Activated T-helper 1 cell treated with anti-CD3 and anti-CD28 coated beads, Interleukin-2, amount 50 U/mL, for 16 hours (primary cell): ENCODE data around the gene C6orf136.

ENCODE experiments used
- DNase-seq, 2 donors: peaks; one replicate each; pipeline ENCODE4 v3.0.0-alpha.2; 2020; ENCODE audit warnings: low read depth in 1 of 2, low spot score in 1 of 2

Gene C6orf136, protein sequence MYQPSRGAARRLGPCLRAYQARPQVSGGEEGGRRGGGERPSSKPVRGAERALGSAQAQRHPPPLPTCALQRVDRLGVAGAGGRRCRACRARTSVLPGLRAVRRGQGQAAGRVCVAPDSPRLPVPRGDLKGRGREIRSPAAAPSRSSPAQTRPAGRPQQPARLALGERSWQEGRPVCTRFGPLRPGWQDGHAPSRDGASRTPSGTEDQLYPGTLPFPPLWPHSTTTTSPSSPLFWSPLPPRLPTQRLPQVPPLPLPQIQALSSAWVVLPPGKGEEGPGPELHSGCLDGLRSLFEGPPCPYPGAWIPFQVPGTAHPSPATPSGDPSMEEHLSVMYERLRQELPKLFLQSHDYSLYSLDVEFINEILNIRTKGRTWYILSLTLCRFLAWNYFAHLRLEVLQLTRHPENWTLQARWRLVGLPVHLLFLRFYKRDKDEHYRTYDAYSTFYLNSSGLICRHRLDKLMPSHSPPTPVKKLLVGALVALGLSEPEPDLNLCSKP

DNA sequence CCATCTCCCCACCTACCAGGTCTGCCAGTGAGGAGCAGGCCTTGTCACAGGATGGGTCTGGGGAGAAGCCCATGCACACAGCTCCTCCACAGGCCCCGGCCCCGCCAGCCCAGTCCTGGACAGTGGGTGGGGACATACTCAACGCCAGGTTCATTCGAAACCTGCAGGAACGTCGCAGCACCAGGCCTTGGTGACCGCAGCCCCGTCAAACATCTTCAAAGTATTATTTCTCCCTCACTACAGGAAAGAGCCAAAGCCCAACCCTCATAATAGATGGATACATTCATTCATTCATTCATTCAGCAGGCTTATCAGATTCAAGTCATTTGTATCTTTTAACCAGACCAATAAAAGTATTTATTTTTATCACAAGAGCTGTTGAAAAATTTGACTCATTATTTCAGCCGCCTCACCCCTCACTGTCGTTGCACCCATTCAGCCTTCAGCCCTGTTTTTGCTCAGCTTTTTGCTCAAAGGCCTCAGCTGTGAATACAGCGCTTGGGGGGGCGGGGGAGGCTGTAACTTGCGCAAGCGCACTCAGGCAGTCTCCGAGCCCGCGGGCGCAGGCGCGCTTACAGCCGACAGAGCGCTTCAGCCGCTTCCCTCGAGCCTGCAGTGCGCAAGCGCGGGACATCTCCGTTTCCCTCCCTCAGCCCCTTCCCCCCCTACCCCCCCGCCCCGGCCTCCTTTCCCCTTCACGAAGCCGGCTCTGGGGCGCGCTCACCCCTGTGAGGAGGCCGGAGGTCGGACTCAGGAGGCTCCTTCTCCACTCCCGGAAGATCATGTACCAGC lies at the start of gene C6orf136:
Gene C6orf136 (plus strand): TSS at position 684 of the 792 bp plus-strand sequence. CDS start 99 bp downstream, at position 783.
- DNase-seq = peak; percentile 83 to 91

- DNase-seq = peak; percentile 59 to 75
These were observed 49.4 kb upstream of the C6orf136 start for GRCh38 chr6:30597315-30598144.

DNA sequence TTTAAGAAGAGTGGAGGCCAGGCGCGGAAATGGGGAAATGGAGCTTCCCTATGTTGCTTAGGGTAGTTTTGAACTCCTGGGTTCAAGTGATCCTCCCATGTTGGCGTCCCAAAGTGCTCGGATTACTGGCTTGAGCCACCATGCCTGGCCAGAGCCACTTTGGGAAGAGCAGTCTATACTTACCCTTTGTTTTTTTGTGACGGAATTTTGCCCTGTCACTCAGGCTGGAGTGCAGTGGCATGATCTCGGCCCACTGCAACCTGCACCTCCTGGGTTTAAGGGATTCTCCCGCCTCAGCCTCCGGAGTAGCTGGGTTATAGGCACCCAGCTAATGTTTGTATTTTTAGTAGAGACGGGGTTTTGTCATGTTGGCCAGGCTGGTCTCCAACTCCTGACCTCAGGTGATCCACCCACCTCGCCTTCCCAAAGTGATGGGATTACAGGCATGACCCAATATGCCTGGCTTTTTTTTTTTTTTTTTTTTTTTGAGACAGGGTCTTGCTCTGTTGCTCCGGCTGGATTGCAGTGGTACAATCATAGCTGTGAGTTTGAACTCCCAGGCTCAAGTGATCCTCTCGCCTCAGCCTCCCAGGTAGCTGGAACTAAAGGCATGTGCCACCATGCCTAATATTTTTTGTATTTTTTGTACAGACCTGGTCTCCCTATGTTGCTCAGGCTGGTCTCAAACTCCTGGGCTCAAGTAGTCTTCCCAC lies 47.9 kb upstream of the C6orf136 start:
- no peak for DNase-seq

DNA sequence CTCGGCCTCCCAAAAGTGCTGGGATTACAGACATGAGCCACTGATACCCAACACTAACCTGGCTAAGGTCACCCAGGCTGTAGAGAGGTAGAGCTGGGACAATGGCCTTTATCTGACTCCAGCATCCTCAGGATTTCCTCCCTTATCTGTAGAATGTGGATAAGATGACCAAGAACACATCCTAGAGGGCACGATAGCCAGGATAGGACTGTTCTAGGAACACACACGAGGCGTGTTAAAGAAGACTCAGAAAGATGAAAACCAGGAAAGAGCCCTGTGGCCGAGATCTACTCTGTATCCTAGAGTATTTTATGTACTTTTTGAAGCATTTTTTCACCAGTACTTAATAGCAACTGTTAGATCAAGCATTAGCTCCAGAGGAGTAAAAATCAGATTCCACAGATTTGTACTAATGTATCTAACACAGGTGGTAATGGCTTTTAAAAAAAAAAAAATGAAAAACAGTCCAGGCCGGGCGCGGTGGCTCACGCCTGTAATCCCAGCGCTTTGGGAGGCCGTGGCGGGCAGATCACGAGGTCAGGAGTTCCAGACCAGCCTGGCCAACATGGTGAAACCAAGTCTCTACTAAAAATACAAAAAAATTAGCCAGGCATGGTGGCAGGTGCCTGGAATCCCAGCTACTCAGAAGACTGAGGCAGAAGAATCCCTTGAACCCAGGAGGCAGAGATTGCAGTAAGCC lies 47.2 kb upstream of the C6orf136 start:
- DNase-seq = no peak

GRCh38 chr6:30600451-30600961 lies 46.4 kb upstream of the C6orf136 start:
- DNase-seq = no peak

DNA sequence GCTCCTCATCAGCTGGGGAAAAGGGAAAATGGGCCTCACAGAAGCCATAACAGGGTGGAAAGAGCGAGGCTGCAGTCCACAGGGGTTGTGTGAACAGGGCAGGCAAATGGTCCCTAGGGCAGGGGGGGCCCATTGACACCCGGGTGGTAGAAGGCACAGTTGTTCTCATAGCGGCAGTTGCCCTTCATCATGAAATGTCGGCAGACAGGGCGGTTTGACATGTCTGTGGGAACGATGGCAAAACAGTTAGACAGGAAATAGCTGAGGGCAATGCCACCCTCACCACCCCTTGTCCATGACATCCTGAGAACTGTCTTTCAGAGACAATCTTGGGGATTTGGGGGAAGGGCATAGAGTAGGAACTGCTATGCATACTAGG lies 45.5 kb upstream of the C6orf136 start:
- DNase-seq = no peak

GRCh38 chr6:30601815-30602641 lies 44.9 kb upstream of the C6orf136 start:
- no peak for DNase-seq

DNA sequence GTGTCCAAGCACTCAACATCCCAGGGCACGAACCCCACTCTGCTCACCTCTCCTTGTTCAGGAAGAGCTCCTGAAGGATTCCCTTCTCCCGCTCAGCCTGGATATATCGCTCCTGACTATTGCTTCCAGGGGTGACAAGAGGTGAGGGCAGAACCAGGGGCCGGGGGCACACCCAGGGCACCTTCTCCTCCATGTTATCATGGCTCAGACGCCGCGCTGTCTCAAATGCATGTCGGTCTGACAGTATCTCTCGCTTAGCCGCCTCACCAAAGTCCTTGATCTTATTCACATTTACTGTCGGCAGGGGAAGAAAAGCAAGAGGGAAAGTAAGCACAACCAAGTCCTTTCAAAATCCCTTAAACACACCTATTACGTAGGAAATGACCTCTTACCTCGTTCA lies 43.0 kb upstream of the C6orf136 start:
- DNase-seq = no peak

GRCh38 chr6:30610065-30610464 lies 36.9 kb upstream of the C6orf136 start:
- DNase-seq = no peak

DNA sequence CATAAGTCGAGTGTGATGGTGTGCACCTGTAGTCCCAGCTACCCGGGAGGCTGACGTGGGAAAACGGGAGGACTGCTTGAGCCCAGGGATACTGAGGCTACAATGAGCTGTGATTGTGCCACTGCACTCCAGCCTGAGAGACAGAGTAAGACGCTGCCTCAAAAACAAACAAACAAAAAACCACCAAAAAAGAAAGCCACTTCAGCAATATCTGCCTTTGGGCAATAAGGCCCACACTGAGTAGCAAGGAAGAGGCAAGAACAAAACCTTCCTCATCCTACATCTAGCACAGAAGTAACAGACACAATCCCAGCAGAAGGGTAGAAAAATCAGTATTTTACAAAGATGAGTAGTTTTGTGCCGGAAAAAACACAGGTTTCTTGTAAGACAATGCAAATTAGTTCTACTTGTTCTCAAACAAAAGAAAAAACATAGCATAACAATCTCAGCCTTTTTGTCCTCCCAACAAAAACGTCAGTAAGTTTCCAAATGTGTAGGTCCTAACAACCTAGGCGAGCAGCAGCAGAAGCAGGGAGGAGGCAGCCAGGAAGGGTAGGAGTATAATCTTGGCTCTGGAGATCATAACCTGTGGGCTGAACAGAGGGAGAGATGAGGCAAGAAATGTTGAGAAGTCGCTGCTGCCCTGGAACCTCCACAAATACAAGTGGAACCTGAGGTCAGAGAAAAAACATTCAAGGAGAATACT lies 35.6 kb upstream of the C6orf136 start:
- no peak for DNase-seq

- no peak for DNase-seq
These were observed 35.1 kb upstream of the C6orf136 start for GRCh38 chr6:30611856-30612194.

- no peak for DNase-seq
These were observed 34.7 kb upstream of the C6orf136 start for GRCh38 chr6:30612213-30612612.

DNA sequence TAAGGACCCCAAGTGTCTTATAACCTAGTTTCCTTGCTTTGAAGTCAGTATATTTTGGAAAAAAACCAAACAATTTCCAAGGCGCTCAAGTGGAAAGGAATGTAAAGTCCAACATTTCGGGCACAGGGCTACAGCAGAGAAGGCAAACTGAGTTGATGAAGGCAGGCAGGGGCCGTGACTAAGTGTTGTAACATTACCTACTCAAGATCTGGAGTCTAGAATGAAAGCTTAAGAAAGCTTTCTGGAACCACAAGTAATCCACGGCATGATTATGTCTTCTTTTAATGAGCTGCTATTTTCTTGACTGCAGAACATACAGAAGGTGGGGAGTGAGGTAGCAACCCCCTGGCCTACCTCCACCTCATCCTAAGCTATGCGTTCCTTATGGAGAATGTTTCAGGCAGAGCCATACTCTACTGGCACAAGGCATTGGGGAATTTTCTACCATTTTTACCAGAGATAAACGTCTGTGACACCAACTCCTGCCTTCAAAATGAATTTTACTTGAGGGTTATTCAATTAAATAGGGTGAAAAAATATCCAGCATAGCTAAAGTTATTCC lies 34.2 kb upstream of the C6orf136 start:
- DNase-seq = no peak

- DNase-seq = no peak
These were observed 33.5 kb upstream of the C6orf136 start for GRCh38 chr6:30613251-30614043.

DNA sequence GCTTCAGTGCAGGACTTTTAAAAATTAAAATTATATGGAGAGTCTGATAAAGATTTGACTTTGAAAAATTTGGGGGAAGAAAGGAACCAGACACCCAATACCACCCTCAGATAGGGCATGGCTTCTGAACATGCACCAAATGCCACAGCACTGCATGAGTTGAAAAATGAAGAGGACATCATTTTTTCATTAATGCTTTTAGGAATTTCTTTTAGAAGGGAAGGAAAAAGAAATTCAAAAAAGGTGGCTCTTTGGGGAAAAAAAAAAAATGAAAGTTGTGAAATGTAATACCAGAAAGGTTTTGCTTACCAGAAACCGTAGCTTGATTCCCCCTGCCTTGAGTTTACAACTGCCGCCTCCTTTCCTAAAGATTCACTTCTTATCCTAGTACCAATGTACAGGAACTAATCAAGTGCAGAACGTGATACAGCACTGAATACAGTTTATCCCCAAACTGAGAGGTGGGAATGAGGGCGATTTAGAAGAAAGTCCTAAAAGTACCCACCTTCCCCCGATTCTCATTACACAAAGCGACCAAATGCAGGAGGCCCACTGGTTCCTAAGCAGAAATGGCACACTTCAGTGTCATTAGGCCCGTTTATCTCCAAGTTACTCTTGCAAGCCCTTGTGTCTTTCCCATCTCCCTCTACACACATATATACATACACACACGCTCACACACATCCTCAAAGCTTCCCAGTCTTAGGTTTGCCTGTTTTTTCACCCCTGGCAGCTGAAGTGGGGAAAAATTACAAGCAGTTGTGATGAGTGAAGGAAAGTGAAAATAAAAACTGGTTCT lies 32.7 kb upstream of the C6orf136 start:
- DNase-seq = no peak

- DNase-seq = peak; percentile 53 to 71
These were observed 32.1 kb upstream of the C6orf136 start for GRCh38 chr6:30614843-30615218.
